Astrocyte (in vitro differentiated cells and primary cell): ENCODE data around the gene ABHD15. TPM values are rescaled to one million over a fixed set of nuclear protein-coding genes. Genes with fewer than 3 reads are reported as not detected.

Experiments used
- DNase-seq: peaks from one replicate; pipeline ENCODE4 v3.0.0-alpha.2; 2010; ENCODE audit warnings: low read depth
- FAIRE-seq: peaks from 2 replicates; lab custom pipeline; 2011; peaks lifted over from hg19 to GRCh38; lab: Jason Lieb, UNC
- H2AFZ ChIP-seq: 2 replicates; pipeline ENCODE4 v1.6.0; 2012; ENCODE audit warnings: low read depth, low read length, inconsistent platforms
- H3K27ac ChIP-seq: 2 replicates; pipeline ENCODE4 v1.5.1; 2011; ENCODE audit warnings: low read depth, low read length, inconsistent platforms
- H3K27me3 ChIP-seq: 2 replicates; pipeline ENCODE4 v1.6.0; 2011; ENCODE audit warnings: low read length, inconsistent platforms; ENCODE audit not compliant: insufficient read depth
- H3K36me3 ChIP-seq: 2 replicates; pipeline ENCODE4 v1.5.1; 2011; ENCODE audit warnings: low read length, inconsistent platforms; ENCODE audit not compliant: insufficient read depth
- H3K4me1 ChIP-seq: 2 replicates; pipeline ENCODE4 v1.5.1; 2011; ENCODE audit warnings: low read length, inconsistent platforms; ENCODE audit not compliant: insufficient read depth
- H3K4me2 ChIP-seq: 2 replicates; pipeline ENCODE4 v1.6.0; 2012; ENCODE audit warnings: low read length, inconsistent platforms
- H3K4me3 ChIP-seq: 2 replicates; pipeline ENCODE4 v1.5.1; 2011; ENCODE audit warnings: low read depth, mild to moderate bottlenecking, low read length, inconsistent platforms; ENCODE audit not compliant: insufficient read depth
- H3K79me2 ChIP-seq: 2 replicates; pipeline ENCODE4 v1.6.0; 2012; ENCODE audit warnings: mild to moderate bottlenecking, low read length, inconsistent platforms; ENCODE audit not compliant: insufficient read depth
- H3K9ac ChIP-seq: 2 replicates; pipeline ENCODE4 v1.6.0; 2012; ENCODE audit warnings: mild to moderate bottlenecking, low read length, inconsistent platforms
- H3K9me3 ChIP-seq: 2 replicates; pipeline ENCODE4 v1.5.1; 2012; ENCODE audit warnings: low read depth, mild to moderate bottlenecking, low read length, inconsistent platforms; ENCODE audit not compliant: insufficient read depth
- H4K20me1 ChIP-seq: 2 replicates; pipeline ENCODE4 v1.6.0; 2012; ENCODE audit warnings: low read length, inconsistent platforms; ENCODE audit not compliant: insufficient read depth
- H3K27ac Mint-ChIP-seq: one replicate; pipeline ENCODE4 v1.8.0; 2021; ENCODE audit warnings: mild to moderate bottlenecking, mixed read lengths; ENCODE audit not compliant: unreplicated experiment
- H3K27me3 Mint-ChIP-seq: one replicate; pipeline ENCODE4 v1.8.0; 2021; ENCODE audit warnings: low read depth, mixed read lengths; ENCODE audit not compliant: unreplicated experiment
- H3K36me3 Mint-ChIP-seq: one replicate; pipeline ENCODE4 v1.8.0; 2021; ENCODE audit warnings: low read depth, mixed read lengths; ENCODE audit not compliant: unreplicated experiment
- H3K4me1 Mint-ChIP-seq: one replicate; pipeline ENCODE4 v1.8.0; 2021; ENCODE audit warnings: low read depth, mixed read lengths; ENCODE audit not compliant: unreplicated experiment
- H3K4me3 Mint-ChIP-seq: one replicate; pipeline ENCODE4 v1.8.0; 2021; ENCODE audit warnings: mild to moderate bottlenecking, moderate library complexity, mixed read lengths; ENCODE audit not compliant: unreplicated experiment
- H3K9me3 Mint-ChIP-seq: one replicate; pipeline ENCODE4 v1.8.0; 2021; ENCODE audit warnings: mild to moderate bottlenecking, mixed read lengths; ENCODE audit not compliant: unreplicated experiment
- EZH2 ChIP-seq: IDR thresholded peaks from 2 replicates; pipeline ENCODE4 v1.6.1; 2012; ENCODE audit warnings: mild to moderate bottlenecking, low read length, inconsistent platforms; ENCODE audit not compliant: insufficient read depth
- total RNA-seq: library from RNA; stranded (reverse); gene quantifications from 2 replicates; pipeline ENCODE4 v1.2.1, GENCODE V29; 2021
- TF ChIP-seq, protein P1 (sequence below): IDR thresholded peaks from 2 replicates; pipeline ENCODE4 v1.5.1; 2011; ENCODE audit warnings: low read depth, mild to moderate bottlenecking, inconsistent platforms, low read length, moderate library complexity; ENCODE audit not compliant: insufficient read depth

ABHD15 gene
- total RNA-seq, 1 donor from 2014 or later = 8.6 TPM

DNA sequence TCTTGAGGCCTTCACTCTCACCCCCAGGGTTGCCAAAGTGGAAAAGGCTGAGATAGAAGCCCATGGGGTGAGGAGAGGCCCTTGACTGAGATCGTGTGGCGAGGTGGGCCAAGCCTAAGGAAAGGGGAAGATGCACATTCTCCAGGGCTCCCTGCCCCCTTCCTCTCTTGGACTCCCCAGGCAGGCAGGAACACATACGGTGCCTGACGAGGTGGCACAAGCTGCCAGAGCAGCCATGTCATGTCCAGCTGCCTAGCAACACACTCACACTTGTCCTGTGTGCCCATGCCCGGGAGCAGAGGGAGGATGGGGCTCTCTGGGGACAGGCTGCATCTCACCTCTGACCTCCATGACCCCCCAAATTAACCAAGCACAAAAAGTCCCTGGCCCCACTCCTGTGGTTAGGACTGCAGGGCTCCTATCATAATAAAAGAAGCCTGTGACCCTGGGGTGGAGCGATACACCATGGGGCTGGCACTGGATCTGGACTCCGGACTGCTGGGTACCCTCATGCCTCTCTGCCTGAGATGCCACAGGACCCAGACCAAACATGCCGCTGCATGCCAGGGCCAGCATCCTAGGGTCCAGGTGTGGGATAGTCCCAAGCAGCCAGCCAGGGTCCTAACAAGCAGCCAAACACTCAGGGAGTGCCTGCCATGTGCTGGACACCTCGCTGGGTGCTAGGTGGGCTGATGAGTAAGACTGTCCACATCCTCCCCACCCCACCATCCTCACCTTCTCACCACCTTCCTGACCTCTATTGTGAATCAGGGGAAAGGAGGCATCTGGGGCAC is 20.0 kb upstream of the ABHD15 start:
- Histone ChIP-seq H3K4me1 (peaks cover 60% of the 10 kb centered on the region), H3K36me3 (no peaks in the 10 kb centered on the region), H3K27me3 (no peaks in the 10 kb centered on the region), H3K27ac (no peak overlapping the region), H3K4me3 (no peak overlapping the region), H2AFZ (no peak overlapping the region), H3K9me3 (no peaks in the 10 kb centered on the region), H3K4me2 (peak overlapping the region; percentile 88), H3K79me2 (peaks cover 71% of the 10 kb centered on the region), H4K20me1 (peaks cover 70% of the 10 kb centered on the region), H3K9ac (peak overlapping the region; percentile 79)
- TF ChIP-seq, protein P1, sequence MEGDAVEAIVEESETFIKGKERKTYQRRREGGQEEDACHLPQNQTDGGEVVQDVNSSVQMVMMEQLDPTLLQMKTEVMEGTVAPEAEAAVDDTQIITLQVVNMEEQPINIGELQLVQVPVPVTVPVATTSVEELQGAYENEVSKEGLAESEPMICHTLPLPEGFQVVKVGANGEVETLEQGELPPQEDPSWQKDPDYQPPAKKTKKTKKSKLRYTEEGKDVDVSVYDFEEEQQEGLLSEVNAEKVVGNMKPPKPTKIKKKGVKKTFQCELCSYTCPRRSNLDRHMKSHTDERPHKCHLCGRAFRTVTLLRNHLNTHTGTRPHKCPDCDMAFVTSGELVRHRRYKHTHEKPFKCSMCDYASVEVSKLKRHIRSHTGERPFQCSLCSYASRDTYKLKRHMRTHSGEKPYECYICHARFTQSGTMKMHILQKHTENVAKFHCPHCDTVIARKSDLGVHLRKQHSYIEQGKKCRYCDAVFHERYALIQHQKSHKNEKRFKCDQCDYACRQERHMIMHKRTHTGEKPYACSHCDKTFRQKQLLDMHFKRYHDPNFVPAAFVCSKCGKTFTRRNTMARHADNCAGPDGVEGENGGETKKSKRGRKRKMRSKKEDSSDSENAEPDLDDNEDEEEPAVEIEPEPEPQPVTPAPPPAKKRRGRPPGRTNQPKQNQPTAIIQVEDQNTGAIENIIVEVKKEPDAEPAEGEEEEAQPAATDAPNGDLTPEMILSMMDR = no peak
- TF ChIP-seq EZH2 = no peak
- peaks cover 4% of the 10 kb centered on the region for H3K36me3 Mint-ChIP-seq
- H3K4me3 Mint-ChIP-seq = peak overlapping the region; percentile 93
- H3K27ac Mint-ChIP-seq = no peak overlapping the region
- FAIRE-seq (no peak), DNase-seq (no peak)
- no peaks in the 10 kb centered on the region for H3K27me3 Mint-ChIP-seq
- peaks cover 18% of the 10 kb centered on the region for H3K4me1 Mint-ChIP-seq
- H3K9me3 Mint-ChIP-seq = no peaks in the 10 kb centered on the region

DNA sequence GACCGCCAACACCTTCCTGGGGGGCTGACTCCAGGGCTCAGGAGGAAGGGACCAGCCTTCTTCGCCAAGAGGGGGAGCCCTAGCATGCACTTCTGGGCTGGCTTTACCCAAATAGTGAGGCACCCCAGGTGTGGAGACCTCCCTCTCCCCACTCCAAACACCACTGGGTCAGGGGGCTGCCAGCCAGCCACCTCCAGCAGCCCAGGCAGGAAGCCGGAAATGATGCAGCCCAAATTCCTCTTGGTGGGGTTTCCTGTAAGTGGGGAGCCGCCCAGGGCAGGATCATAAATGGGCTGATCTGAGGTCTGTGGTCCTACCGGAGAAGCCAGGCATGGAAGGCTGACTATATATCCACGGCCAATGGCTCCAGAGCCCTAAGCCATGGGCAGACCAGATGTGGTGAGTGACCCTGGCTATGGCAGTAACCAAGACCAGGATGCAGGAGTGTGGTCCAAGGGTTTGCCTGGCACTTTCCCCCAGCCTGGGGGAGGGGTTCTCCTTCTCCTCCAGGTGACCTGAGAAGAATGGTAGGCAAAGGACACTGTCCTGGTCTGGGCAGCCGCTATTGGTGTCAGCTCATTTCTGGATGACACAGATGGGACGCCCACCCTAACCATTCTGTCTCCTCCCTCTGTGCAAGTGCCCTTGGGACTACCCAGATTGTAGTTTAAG is 18.4 kb upstream of the ABHD15 start:
- H3K27me3 ChIP-seq = no peaks in the 10 kb centered on the region
- H3K4me3 ChIP-seq = no peak overlapping the region
- H3K4me2 ChIP-seq = peak overlapping the region; percentile 54
- H3K79me2 ChIP-seq = peaks cover 72% of the 10 kb centered on the region
- H3K4me1 Mint-ChIP-seq = peaks cover 18% of the 10 kb centered on the region
- H3K9ac ChIP-seq = peak overlapping the region; percentile 21
- H3K27me3 Mint-ChIP-seq = no peaks in the 10 kb centered on the region
- no peaks in the 10 kb centered on the region for H3K9me3 Mint-ChIP-seq
- H3K36me3 ChIP-seq = no peaks in the 10 kb centered on the region
- H3K4me1 ChIP-seq = peaks cover 44% of the 10 kb centered on the region
- FAIRE-seq (no peak), DNase-seq (peak; percentile 10)
- no peaks in the 10 kb centered on the region for H3K9me3 ChIP-seq
- TF ChIP-seq EZH2 = no peak
- TF ChIP-seq, protein P1 = no peak
- H3K27ac Mint-ChIP-seq = no peak overlapping the region
- H3K27ac ChIP-seq = peak overlapping the region; percentile 31
- H3K4me3 Mint-ChIP-seq = no peak overlapping the region
- peaks cover 4% of the 10 kb centered on the region for H3K36me3 Mint-ChIP-seq
- no peak overlapping the region for H2AFZ ChIP-seq
- peaks cover 72% of the 10 kb centered on the region for H4K20me1 ChIP-seq
